GM23338 (cell line): ENCODE measurements around the gene FXYD6. TPM values are rescaled to one million over a fixed set of nuclear protein-coding genes. Genes with fewer than 3 reads are reported as not detected.

Experiments used
- ATAC-seq: fragments of 200-7000 bp; cut with Tn5 transposase; 3 replicates; pipeline ENCODE4 v1.9.1; 2020
- DNase-seq: peaks from one replicate; pipeline ENCODE4 v3.0.0-alpha.2; 2015; ENCODE audit warnings: low spot score
- H2AFZ ChIP-seq: fragments of 200-600 bp; sonication (generic); 2 replicates; pipeline ENCODE4 v1.8.0; 2016; ENCODE audit warnings: antibody characterized with exemption, mild to moderate bottlenecking, moderate library complexity
- H3F3A ChIP-seq: fragments of 200-600 bp; sonication (generic); replicated peaks from 2 replicates; pipeline ENCODE4 v1.8.0; 2017; ENCODE audit warnings: antibody characterized with exemption, mixed run types, low read depth
- H3K27ac ChIP-seq: fragments of 200-600 bp; sonication (generic); 2 replicates; pipeline ENCODE4 v1.6.1; 2016; ENCODE audit warnings: low read depth
- H3K27me3 ChIP-seq: fragments of 200-600 bp; sonication (generic); 2 replicates; pipeline ENCODE4 v1.8.0; 2016; ENCODE audit warnings: mild to moderate bottlenecking, mixed run types, moderate library complexity; ENCODE audit not compliant: insufficient read depth
- H3K36me3 ChIP-seq: fragments of 200-600 bp; sonication (generic); 2 replicates; pipeline ENCODE4 v1.8.0; 2016; ENCODE audit warnings: mild to moderate bottlenecking; ENCODE audit not compliant: insufficient read depth
- H3K4me1 ChIP-seq: fragments of 200-600 bp; sonication (generic); 2 replicates; pipeline ENCODE4 v1.8.0; 2016; ENCODE audit warnings: mild to moderate bottlenecking, moderate library complexity; ENCODE audit not compliant: insufficient read depth
- H3K4me2 ChIP-seq: fragments of 200-600 bp; sonication (generic); 2 replicates; pipeline ENCODE4 v1.7.1; 2017; ENCODE audit warnings: mixed run types
- H3K4me3 ChIP-seq: fragments of 200-600 bp; sonication (generic); 2 replicates; pipeline ENCODE4 v1.6.1; 2016; ENCODE audit warnings: mixed run types
- H3K79me2 ChIP-seq: fragments of 200-600 bp; sonication (generic); replicated peaks from 2 replicates; pipeline ENCODE4 v1.8.0; 2017; ENCODE audit warnings: mild to moderate bottlenecking; ENCODE audit not compliant: insufficient read depth
- H3K9me2 ChIP-seq: fragments of 200-600 bp; sonication (generic); 2 replicates; pipeline ENCODE4 v1.8.0; 2017; ENCODE audit not compliant: insufficient read depth
- H4K20me1 ChIP-seq: fragments of 200-600 bp; sonication (generic); replicated peaks from 2 replicates; pipeline ENCODE4 v1.8.0; 2017; ENCODE audit warnings: mild to moderate bottlenecking; ENCODE audit not compliant: insufficient read depth
- H3K27ac Mint-ChIP-seq: 2 replicates; pipeline ENCODE4 v1.8.0; 2020; ENCODE audit warnings: inconsistent platforms, mild to moderate bottlenecking, moderate library complexity, mixed read lengths
- H3K27me3 Mint-ChIP-seq: 3 replicates; pipeline ENCODE4 v1.8.0; 2022; ENCODE audit warnings: low read depth, mild to moderate bottlenecking, moderate library complexity, mixed read lengths, inconsistent platforms; ENCODE audit not compliant: insufficient read depth, poor library complexity
- H3K36me3 Mint-ChIP-seq: 3 replicates; pipeline ENCODE4 v1.8.0; 2021; ENCODE audit warnings: low read depth, mild to moderate bottlenecking, inconsistent platforms, moderate library complexity, mixed read lengths
- H3K4me1 Mint-ChIP-seq: 3 replicates; pipeline ENCODE4 v1.8.0; 2020; ENCODE audit warnings: mild to moderate bottlenecking, inconsistent platforms, mixed read lengths
- H3K4me3 Mint-ChIP-seq: 3 replicates; pipeline ENCODE4 v1.8.0; 2021; ENCODE audit warnings: moderate library complexity, mild to moderate bottlenecking, inconsistent platforms, mixed read lengths
- H3K9me3 Mint-ChIP-seq: 3 replicates; pipeline ENCODE4 v1.8.0; 2020; ENCODE audit warnings: moderate library complexity, mild to moderate bottlenecking, inconsistent platforms, mixed read lengths
- CREB1 ChIP-seq: fragments of 250-450 bp; sonication (Bioruptor Pico); IDR thresholded peaks from 2 replicates; pipeline ENCODE4 v1.5.0; 2020; ENCODE audit warnings: low read depth, mild to moderate bottlenecking, moderate library complexity
- ETS1 ChIP-seq: IDR thresholded peaks from 2 replicates; pipeline ENCODE4 v1.6.1; 2016; ENCODE audit warnings: antibody characterized with exemption
- EZH2 ChIP-seq: fragments of 200-600 bp; sonication (generic); IDR thresholded peaks from one replicate; pipeline ENCODE4 v1.8.0; 2017; ENCODE audit warnings: antibody characterized with exemption, mild to moderate bottlenecking, low read depth; ENCODE audit not compliant: unreplicated experiment
- EZH2phosphoT487 ChIP-seq: fragments of 200-600 bp; sonication (generic); IDR thresholded peaks from one replicate; pipeline ENCODE4 v1.8.1; 2018; ENCODE audit warnings: antibody characterized with exemption; ENCODE audit not compliant: unreplicated experiment
- JUNB ChIP-seq: IDR thresholded peaks from one replicate; pipeline ENCODE4 v1.6.1; 2016; ENCODE audit warnings: antibody characterized with exemption; ENCODE audit not compliant: unreplicated experiment
- NANOG ChIP-seq: IDR thresholded peaks from 2 replicates; pipeline ENCODE4 v1.6.1; 2016; ENCODE audit warnings: antibody characterized with exemption, borderline replicate concordance
- POLR2AphosphoS5 ChIP-seq: IDR thresholded peaks from 2 replicates; pipeline ENCODE4 v1.6.1; 2016; ENCODE audit warnings: antibody characterized with exemption, low read depth
- REST ChIP-seq: IDR thresholded peaks from one replicate; pipeline ENCODE4 v1.6.1; 2018; ENCODE audit warnings: antibody characterized with exemption; ENCODE audit not compliant: unreplicated experiment
- STAT1 ChIP-seq: IDR thresholded peaks from one replicate; pipeline ENCODE4 v1.6.1; 2016; ENCODE audit warnings: antibody characterized with exemption; ENCODE audit not compliant: unreplicated experiment
- ZNF114 ChIP-seq: fragments of 250-450 bp; sonication (Bioruptor Pico); IDR thresholded peaks from 2 replicates; pipeline ENCODE4 v1.5.0; 2020; ENCODE audit warnings: mild to moderate bottlenecking, moderate library complexity
- ZNF331 ChIP-seq: fragments of 250-450 bp; sonication (Bioruptor Pico); IDR thresholded peaks from 2 replicates; pipeline ENCODE4 v1.5.0; 2020; ENCODE audit warnings: low read depth, mild to moderate bottlenecking, moderate library complexity
- ZNF462 ChIP-seq: fragments of 250-450 bp; sonication (Bioruptor Pico); IDR thresholded peaks from 2 replicates; pipeline ENCODE4 v1.5.0; 2020; ENCODE audit warnings: mild to moderate bottlenecking, moderate library complexity
- polyA plus RNA-seq: library from polyadenylated mRNA; unstranded; fragments of >200 nt; fragmentation: Nextera tagmentation; extraction: Ambion mirVana; gene quantifications from 2 replicates; pipeline ENCODE4 v1.2.1, GENCODE V29; 2016
- total RNA-seq: library from RNA; depleted of rRNA; stranded (reverse); fragments of >200 nt; shearing (Covaris generic); gene quantifications from 2 replicates; pipeline ENCODE4 v1.2.3, GENCODE V29; 2014
- TF ChIP-seq, protein P1 (sequence below), 2 experiments: fragments of 200-600 bp in 1 of 2; sonication (generic) in 1 of 2; conservative IDR thresholded peaks; 2 replicates each; pipeline versions ENCODE4 v1.5.1 to v1.6.1; 2016 to 2017; ENCODE audit warnings: antibody characterized with exemption in 2 of 2, low read depth in 2 of 2, mild to moderate bottlenecking in 2 of 2, moderate library complexity in 1 of 2

FXYD6 gene
- total and polyA plus RNA-seq, 2 experiments from 2014 or later = 26.2 to 30.7 TPM

- Histone ChIP-seq H3K4me2 (no peak overlapping the region), H3K27me3 (peaks cover 15% of the 10 kb centered on the region), H3K9me2 (no peaks in the 10 kb centered on the region), H3K79me2 (no peaks in the 10 kb centered on the region), H3K4me1 (peaks cover 8% of the 10 kb centered on the region), H3K36me3 (no peaks in the 10 kb centered on the region), H4K20me1 (no peaks in the 10 kb centered on the region), H3K4me3 (no peak overlapping the region), H2AFZ (no peak overlapping the region), H3F3A (no peaks in the 10 kb centered on the region), H3K27ac (no peak overlapping the region)
- H3K4me3 Mint-ChIP-seq = no peak overlapping the region
- H3K36me3 Mint-ChIP-seq = no peaks in the 10 kb centered on the region
- H3K9me3 Mint-ChIP-seq = no peaks in the 10 kb centered on the region
- no peaks in the 10 kb centered on the region for H3K27me3 Mint-ChIP-seq
- DNase-seq (no peak), ATAC-seq (no peak)
- H3K4me1 Mint-ChIP-seq = peaks cover 19% of the 10 kb centered on the region
- H3K27ac Mint-ChIP-seq = no peak overlapping the region
- TF ChIP-seq ZNF331 (no peak), STAT1 (no peak), ZNF114 (CRISPR knock-in tag) (no peak), POLR2AphosphoS5 (no peak), NANOG (no peak), JUNB (no peak), REST (no peak), CREB1 (CRISPR knock-in tag) (no peak), EZH2phosphoT487 (no peak), EZH2 (no peak), ZNF462 (CRISPR knock-in tag) (no peak), ETS1 (no peak)
- TF ChIP-seq, protein P1, sequence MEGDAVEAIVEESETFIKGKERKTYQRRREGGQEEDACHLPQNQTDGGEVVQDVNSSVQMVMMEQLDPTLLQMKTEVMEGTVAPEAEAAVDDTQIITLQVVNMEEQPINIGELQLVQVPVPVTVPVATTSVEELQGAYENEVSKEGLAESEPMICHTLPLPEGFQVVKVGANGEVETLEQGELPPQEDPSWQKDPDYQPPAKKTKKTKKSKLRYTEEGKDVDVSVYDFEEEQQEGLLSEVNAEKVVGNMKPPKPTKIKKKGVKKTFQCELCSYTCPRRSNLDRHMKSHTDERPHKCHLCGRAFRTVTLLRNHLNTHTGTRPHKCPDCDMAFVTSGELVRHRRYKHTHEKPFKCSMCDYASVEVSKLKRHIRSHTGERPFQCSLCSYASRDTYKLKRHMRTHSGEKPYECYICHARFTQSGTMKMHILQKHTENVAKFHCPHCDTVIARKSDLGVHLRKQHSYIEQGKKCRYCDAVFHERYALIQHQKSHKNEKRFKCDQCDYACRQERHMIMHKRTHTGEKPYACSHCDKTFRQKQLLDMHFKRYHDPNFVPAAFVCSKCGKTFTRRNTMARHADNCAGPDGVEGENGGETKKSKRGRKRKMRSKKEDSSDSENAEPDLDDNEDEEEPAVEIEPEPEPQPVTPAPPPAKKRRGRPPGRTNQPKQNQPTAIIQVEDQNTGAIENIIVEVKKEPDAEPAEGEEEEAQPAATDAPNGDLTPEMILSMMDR (conservative IDR thresholded peaks at IDR 0.05; ENCODE audit: low read depth in 2 of 2) = no peak
These were observed 6.6 kb upstream of the FXYD6 start for GRCh38 chr11:117883063-117883462.
